A549 (cell line): Measurements from ENCODE around the gene HMSD. TPM values are rescaled to one million over a fixed set of nuclear protein-coding genes. Genes with fewer than 3 reads are reported as not detected.

ENCODE experiments used
- ATAC-seq, 2 experiments: fragments of 200-7000 bp in 1 of 2; fragments of >200 bp in 1 of 2; cut with Nextera tagmentation in 1 of 2; cut with Tn5 transposase in 1 of 2; 3 replicates each; pipeline versions ENCODE4 v1.8.0 to v1.9.1; 2018 to 2020; ENCODE audit warnings: mild to moderate bottlenecking in 1 of 2, moderate library complexity in 1 of 2
- CTCF ChIA-PET: fragments of 300-600 bp; sonication (Branson Sonifier 250); formaldehyde crosslinking; extraction: SDS; loops from one replicate; lab custom pipeline; 2021; ENCODE audit warnings: antibody characterized with exemption, inconsistent platforms; lab: Yijun Ruan, JAX
- POLR2A ChIA-PET: fragments of 350-600 bp; formaldehyde crosslinking; extraction: SDS; loops from one replicate; lab custom pipeline; 2021; ENCODE audit warnings: antibody characterized with exemption, inconsistent platforms; lab: Yijun Ruan, JAX
- DNase-seq, 2 experiments: peaks; one replicate each; pipeline versions ENCODE4 v3.0.0 to v3.0.0-alpha.2; 2011 to 2016; ENCODE audit warnings: low read depth in 1 of 2, low spot score in 1 of 2
- FAIRE-seq: peaks from 2 replicates; lab custom pipeline; 2011; peaks lifted over from hg19 to GRCh38; lab: Jason Lieb, UNC
- H3K27ac ChIP-seq, 2 experiments: fragments of >200 bp; sonication (Bioruptor Twin); formaldehyde crosslinking; 3 replicates each; pipeline ENCODE4 v1.5.1; 2016 to 2017
- H3K4me1 ChIP-seq: fragments of >200 bp; sonication (Bioruptor Twin); formaldehyde crosslinking; 3 replicates; pipeline ENCODE4 v1.6.1; 2016
- H3K4me2 ChIP-seq: fragments of >200 bp; sonication (Bioruptor Twin); formaldehyde crosslinking; 3 replicates; pipeline ENCODE4 v1.6.1; 2016
- H3K4me3 ChIP-seq: fragments of >200 bp; sonication (Bioruptor Twin); formaldehyde crosslinking; 3 replicates; pipeline ENCODE4 v1.5.1; 2016
- H3K9me3 ChIP-seq: fragments of >200 bp; sonication (Bioruptor Twin); formaldehyde crosslinking; 3 replicates; pipeline ENCODE4 v1.6.1; 2016
- CBX8 ChIP-seq: fragments of 200-600 bp; sonication (generic); IDR thresholded peaks from 2 replicates; pipeline ENCODE4 v1.6.1; 2016
- EHF ChIP-seq: fragments of 250-450 bp; sonication (Bioruptor Pico); IDR thresholded peaks from 2 replicates; pipeline ENCODE4 v1.5.0; 2020; ENCODE audit warnings: mild to moderate bottlenecking
- EHMT2 ChIP-seq: fragments of 200-600 bp; sonication (generic); IDR thresholded peaks from 2 replicates; pipeline ENCODE4 v1.6.1; 2016; ENCODE audit warnings: antibody characterized with exemption, low read depth, mild to moderate bottlenecking, moderate library complexity
- FOSB ChIP-seq: fragments of 250-450 bp; sonication (Bioruptor Pico); IDR thresholded peaks from 2 replicates; pipeline ENCODE4 v1.5.0; 2020; ENCODE audit warnings: mild to moderate bottlenecking, moderate library complexity
- FOSL2 ChIP-seq, 2 experiments: fragments of 450-650 bp in 1 of 2; fragments of >200 bp in 1 of 2; sonication (Bioruptor Twin) in 1 of 2; formaldehyde crosslinking; IDR thresholded peaks; 2 replicates each; pipeline versions ENCODE4 v1.5.0 to v1.6.1; 2016 to 2020; ENCODE audit warnings: mild to moderate bottlenecking in 1 of 2, moderate library complexity in 1 of 2
- GATA3 ChIP-seq: IDR thresholded peaks from 2 replicates; pipeline ENCODE4 v1.6.1; 2012; ENCODE audit warnings: borderline replicate concordance
- HOXB5 ChIP-seq: fragments of 250-450 bp; sonication (Bioruptor Pico); IDR thresholded peaks from 2 replicates; pipeline ENCODE4 v1.5.0; 2020; ENCODE audit warnings: mild to moderate bottlenecking, moderate library complexity
- JUN ChIP-seq, 2 experiments: fragments of >200 bp; sonication (Bioruptor Twin); formaldehyde crosslinking; IDR thresholded peaks; 2 replicates in 1 of 2; 3 replicates in 1 of 2; pipeline ENCODE4 v1.6.1; 2016 to 2017
- KDM5A ChIP-seq: fragments of 200-600 bp; sonication (generic); IDR thresholded peaks from 2 replicates; pipeline ENCODE4 v1.6.1; 2016; ENCODE audit warnings: antibody characterized with exemption, mild to moderate bottlenecking
- MYC ChIP-seq: IDR thresholded peaks from 2 replicates; pipeline ENCODE4 v1.6.1; 2012; ENCODE audit warnings: mild to moderate bottlenecking, inconsistent platforms, low read length, improper control_type of control experiment, borderline replicate concordance
- NPAS2 ChIP-seq: fragments of 250-450 bp; sonication (Bioruptor Pico); IDR thresholded peaks from 2 replicates; pipeline ENCODE4 v1.8.0; 2022; ENCODE audit warnings: mild to moderate bottlenecking, moderate library complexity, borderline replicate concordance
- RAD21 ChIP-seq, 2 experiments: fragments of >200 bp in 1 of 2; sonication (Bioruptor Twin) in 1 of 2; formaldehyde crosslinking in 1 of 2; IDR thresholded peaks in 1 of 2; conservative IDR thresholded peaks in 1 of 2; 2 replicates in 1 of 2; 3 replicates in 1 of 2; pipeline ENCODE4 v1.6.1; 2012 to 2018; ENCODE audit warnings: inconsistent platforms in 1 of 2
- RARB ChIP-seq: fragments of 250-450 bp; sonication (Bioruptor Pico); IDR thresholded peaks from 2 replicates; pipeline ENCODE4 v1.8.0; 2021; ENCODE audit warnings: mild to moderate bottlenecking, moderate library complexity
- RCOR1 ChIP-seq: fragments of 150-350 bp; IDR thresholded peaks from 2 replicates; pipeline ENCODE4 v1.6.1; 2014; ENCODE audit warnings: antibody characterized with exemption, low read length, low read depth
- RNF2 ChIP-seq: fragments of 200-600 bp; sonication (generic); IDR thresholded peaks from 2 replicates; pipeline ENCODE4 v1.6.1; 2016; ENCODE audit warnings: low read depth, mild to moderate bottlenecking, antibody characterized with exemption, moderate library complexity, borderline replicate concordance
- SMC3 ChIP-seq: fragments of >200 bp; sonication (Bioruptor Twin); formaldehyde crosslinking; IDR thresholded peaks from 3 replicates; pipeline ENCODE4 v1.6.1; 2018; ENCODE audit warnings: inconsistent platforms
- TFCP2L1 ChIP-seq: fragments of 250-450 bp; sonication (Bioruptor Pico); IDR thresholded peaks from 2 replicates; pipeline ENCODE4 v1.5.0; 2021; ENCODE audit warnings: mild to moderate bottlenecking
- ZC3H11A ChIP-seq: fragments of 450-650 bp; IDR thresholded peaks from 2 replicates; pipeline ENCODE4 v1.6.1; 2014; ENCODE audit warnings: antibody characterized with exemption, mild to moderate bottlenecking
- ZNF302 ChIP-seq: fragments of 250-450 bp; sonication (Bioruptor Pico); IDR thresholded peaks from 2 replicates; pipeline ENCODE4 v1.9.0; 2021; ENCODE audit warnings: inconsistent platforms, mild to moderate bottlenecking, moderate library complexity
- WGBS: methylation state at CpG from one replicate; pipeline ENCODE4 v1.1.6; 2017; ENCODE audit errors: missing lambda C conversion rate; 5-methylcytosine and 5-hydroxymethylcytosine counted together
- polyA plus RNA-seq, 4 experiments: library from polyadenylated mRNA; depleted of rRNA in 3 of 4; stranded (reverse); fragments of >200 nt; fragmentation: RNase III in 1 of 4; extraction: RNeasy Plus Mini Kit Qiagen cat#74134 plus additional on column Dnase treatment in 1 of 4; gene quantifications; 2 replicates in 3 of 4; 3 replicates in 1 of 4; pipeline ENCODE4 v1.2.3, GENCODE V29; 2011 to 2017
- TF ChIP-seq, protein P1 (sequence below): fragments of 200-600 bp; sonication (generic); IDR thresholded peaks from 2 replicates; pipeline ENCODE4 v1.6.1; 2016; ENCODE audit warnings: antibody characterized with exemption, mild to moderate bottlenecking, moderate library complexity
- TF ChIP-seq, protein P2 (sequence below): fragments of 450-650 bp; IDR thresholded peaks from 2 replicates; pipeline ENCODE4 v1.6.1; 2014; ENCODE audit warnings: antibody characterized with exemption
- TF ChIP-seq, protein P3 (sequence below): IDR thresholded peaks from 2 replicates; pipeline ENCODE4 v1.6.1; 2012
- TF ChIP-seq, protein P4 (sequence below): fragments of >200 bp; sonication (Bioruptor Twin); formaldehyde crosslinking; IDR thresholded peaks from 2 replicates; pipeline ENCODE4 v1.6.1; 2016
- TF ChIP-seq, protein P5 (sequence below): fragments of >200 bp; sonication (Bioruptor Twin); formaldehyde crosslinking; IDR thresholded peaks from 3 replicates; pipeline ENCODE4 v1.5.1; 2016

HMSD gene
- polyA plus RNA-seq, 2 of the 4 experiments (the other 2 are of a cell fraction), result 0.13 to 0.23 TPM

DNA sequence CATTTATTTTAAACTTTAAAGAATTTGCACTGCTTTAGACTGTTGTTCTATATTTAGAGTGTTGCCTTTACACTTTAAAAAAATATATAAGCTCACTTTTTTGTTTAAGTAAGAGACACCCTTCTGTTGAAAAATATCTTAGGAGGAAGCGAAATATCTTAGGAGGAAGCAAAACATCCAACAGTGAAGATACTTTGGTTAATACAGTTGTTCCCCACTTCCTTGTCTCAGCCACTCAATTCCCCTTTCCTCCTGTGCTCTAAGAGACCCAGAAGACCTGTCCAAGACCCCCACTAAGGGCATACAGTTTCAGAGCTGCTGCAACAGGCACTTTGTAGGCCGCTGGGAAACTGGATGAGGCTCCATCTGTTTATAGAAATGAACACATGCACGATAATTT is 26.5 kb downstream of the HMSD start:
- Histone ChIP-seq H3K27ac (no peak overlapping the region), H3K4me1 (0 out of 3 replicates have a peak, but pooled peaks cover 3% of the 10 kb centered on the region), H3K4me2 (no peak overlapping the region), H3K9me3 (no peaks in the 10 kb centered on the region), H3K4me3 (no peak overlapping the region)
- FAIRE-seq (no peak), DNase-seq (no peak), ATAC-seq (no peak)
- 46% methylated on average over 3 of the region's 3 CpGs for WGBS
- CTCF ChIA-PET, result interaction anchor here (0.6 to 2.6 kb wide), 2 partner anchors 14 to 19 kb away, joined by 3 to 13 read pairs; no protein-coding TSS in a partner anchor
- TF ChIP-seq ZNF302 (CRISPR knock-in tag), result no peak
- POLR2A ChIA-PET, result no interaction called here

DNA sequence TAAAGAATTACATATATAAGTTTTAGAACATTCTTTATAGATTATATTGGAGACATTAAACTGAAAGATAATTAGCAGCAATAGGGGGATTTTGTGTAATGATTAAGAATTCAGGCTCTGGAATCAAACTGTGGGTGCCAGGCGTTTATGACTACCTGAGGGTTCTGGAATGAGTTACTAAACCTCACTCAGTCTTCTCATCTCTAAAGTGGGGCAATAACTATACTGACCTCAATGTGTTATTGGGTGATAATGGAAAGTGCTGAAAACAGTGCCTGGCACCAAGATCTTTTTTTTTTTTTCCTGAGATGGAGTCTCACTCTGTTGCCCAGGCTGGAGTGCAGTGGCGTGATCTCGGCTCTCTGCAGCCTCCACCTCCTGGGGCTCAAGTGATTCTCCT is 27.9 kb downstream of the HMSD start:
- CTCF ChIA-PET, result interaction anchor here (1.3 to 2.1 kb wide), 2 partner anchors 8 to 18 kb away, joined by 5 to 9 read pairs; no protein-coding TSS in a partner anchor
- no peak for DNase-seq
- POLR2A ChIA-PET, result no interaction called here
- H3K4me1 ChIP-seq, result 0 out of 3 replicates have a peak, but pooled peaks cover 3% of the 10 kb centered on the region
- 69% methylated on average over 3 of the region's 3 CpGs for WGBS
- no peaks in the 10 kb centered on the region for H3K9me3 ChIP-seq
- no peak overlapping the region for H3K4me3 ChIP-seq
- FAIRE-seq, result no peak
- H3K27ac ChIP-seq, result no peak overlapping the region
- no peak overlapping the region for H3K4me2 ChIP-seq
- ATAC-seq, result no peak
- TF ChIP-seq, protein P1, sequence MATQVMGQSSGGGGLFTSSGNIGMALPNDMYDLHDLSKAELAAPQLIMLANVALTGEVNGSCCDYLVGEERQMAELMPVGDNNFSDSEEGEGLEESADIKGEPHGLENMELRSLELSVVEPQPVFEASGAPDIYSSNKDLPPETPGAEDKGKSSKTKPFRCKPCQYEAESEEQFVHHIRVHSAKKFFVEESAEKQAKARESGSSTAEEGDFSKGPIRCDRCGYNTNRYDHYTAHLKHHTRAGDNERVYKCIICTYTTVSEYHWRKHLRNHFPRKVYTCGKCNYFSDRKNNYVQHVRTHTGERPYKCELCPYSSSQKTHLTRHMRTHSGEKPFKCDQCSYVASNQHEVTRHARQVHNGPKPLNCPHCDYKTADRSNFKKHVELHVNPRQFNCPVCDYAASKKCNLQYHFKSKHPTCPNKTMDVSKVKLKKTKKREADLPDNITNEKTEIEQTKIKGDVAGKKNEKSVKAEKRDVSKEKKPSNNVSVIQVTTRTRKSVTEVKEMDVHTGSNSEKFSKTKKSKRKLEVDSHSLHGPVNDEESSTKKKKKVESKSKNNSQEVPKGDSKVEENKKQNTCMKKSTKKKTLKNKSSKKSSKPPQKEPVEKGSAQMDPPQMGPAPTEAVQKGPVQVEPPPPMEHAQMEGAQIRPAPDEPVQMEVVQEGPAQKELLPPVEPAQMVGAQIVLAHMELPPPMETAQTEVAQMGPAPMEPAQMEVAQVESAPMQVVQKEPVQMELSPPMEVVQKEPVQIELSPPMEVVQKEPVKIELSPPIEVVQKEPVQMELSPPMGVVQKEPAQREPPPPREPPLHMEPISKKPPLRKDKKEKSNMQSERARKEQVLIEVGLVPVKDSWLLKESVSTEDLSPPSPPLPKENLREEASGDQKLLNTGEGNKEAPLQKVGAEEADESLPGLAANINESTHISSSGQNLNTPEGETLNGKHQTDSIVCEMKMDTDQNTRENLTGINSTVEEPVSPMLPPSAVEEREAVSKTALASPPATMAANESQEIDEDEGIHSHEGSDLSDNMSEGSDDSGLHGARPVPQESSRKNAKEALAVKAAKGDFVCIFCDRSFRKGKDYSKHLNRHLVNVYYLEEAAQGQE, result no peak
- TF ChIP-seq, protein P2, sequence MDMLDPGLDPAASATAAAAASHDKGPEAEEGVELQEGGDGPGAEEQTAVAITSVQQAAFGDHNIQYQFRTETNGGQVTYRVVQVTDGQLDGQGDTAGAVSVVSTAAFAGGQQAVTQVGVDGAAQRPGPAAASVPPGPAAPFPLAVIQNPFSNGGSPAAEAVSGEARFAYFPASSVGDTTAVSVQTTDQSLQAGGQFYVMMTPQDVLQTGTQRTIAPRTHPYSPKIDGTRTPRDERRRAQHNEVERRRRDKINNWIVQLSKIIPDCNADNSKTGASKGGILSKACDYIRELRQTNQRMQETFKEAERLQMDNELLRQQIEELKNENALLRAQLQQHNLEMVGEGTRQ, result no peak
- TF ChIP-seq FOSB (CRISPR knock-in tag) (no peak), RARB (CRISPR knock-in tag) (no peak), EHF (CRISPR knock-in tag) (no peak), RCOR1 (no peak), ZC3H11A (no peak), ZNF302 (CRISPR knock-in tag) (no peak), CBX8 (no peak), FOSL2 (IDR thresholded peaks at IDR 0.05) (no peak), FOSL2 (CRISPR knock-in tag; IDR thresholded peaks at IDR 0.05) (no peak), TFCP2L1 (CRISPR knock-in tag) (no peak), JUN (IDR thresholded peaks at IDR 0.05) (no peak), MYC (no peak), EHMT2 (no peak), RNF2 (no peak), NPAS2 (no peak)
- TF ChIP-seq, protein P3, sequence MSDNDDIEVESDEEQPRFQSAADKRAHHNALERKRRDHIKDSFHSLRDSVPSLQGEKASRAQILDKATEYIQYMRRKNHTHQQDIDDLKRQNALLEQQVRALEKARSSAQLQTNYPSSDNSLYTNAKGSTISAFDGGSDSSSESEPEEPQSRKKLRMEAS, result no peak

DNA sequence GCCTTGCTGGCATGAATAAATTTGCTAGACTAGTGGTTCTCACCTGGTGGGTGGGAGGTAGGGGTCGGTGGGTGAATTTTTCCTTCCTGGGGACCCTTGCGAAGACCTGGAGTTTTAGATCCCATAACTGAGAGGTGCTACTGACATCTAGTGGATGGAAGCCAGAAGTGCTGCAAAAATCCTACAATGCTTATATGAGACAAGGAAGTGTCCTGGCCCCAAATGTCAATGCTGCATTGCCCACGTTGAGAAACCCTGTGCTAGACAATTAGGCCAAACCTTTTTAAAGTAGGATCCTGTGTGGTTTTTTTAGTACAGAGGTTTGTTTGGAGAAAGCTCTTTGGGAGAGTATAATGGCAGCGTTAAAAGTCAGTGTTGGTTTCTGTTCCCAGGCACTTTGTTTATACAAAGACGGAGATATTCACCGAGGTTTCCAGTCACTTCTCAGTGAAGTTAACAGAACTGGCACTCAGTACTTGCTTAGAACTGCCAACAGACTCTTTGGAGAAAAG is 30.4 kb downstream of the HMSD start:
- TF ChIP-seq NPAS2 (no peak), RAD21 (conservative IDR thresholded peaks at IDR 0.05 in 1 of 2, IDR thresholded peaks at IDR 0.05 in 1 of 2) (peak; percentile 59 to 66), RNF2 (no peak), GATA3 (no peak), HOXB5 (no peak), JUN (IDR thresholded peaks at IDR 0.05) (no peak), SMC3 (peak; percentile 28; the same call in 1 of the 3 replicates), TFCP2L1 (CRISPR knock-in tag) (no peak), KDM5A (no peak), EHF (CRISPR knock-in tag) (no peak)
- TF ChIP-seq, protein P4, sequence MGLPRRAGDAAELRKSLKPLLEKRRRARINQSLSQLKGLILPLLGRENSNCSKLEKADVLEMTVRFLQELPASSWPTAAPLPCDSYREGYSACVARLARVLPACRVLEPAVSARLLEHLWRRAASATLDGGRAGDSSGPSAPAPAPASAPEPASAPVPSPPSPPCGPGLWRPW, result no peak
- TF ChIP-seq, protein P5, sequence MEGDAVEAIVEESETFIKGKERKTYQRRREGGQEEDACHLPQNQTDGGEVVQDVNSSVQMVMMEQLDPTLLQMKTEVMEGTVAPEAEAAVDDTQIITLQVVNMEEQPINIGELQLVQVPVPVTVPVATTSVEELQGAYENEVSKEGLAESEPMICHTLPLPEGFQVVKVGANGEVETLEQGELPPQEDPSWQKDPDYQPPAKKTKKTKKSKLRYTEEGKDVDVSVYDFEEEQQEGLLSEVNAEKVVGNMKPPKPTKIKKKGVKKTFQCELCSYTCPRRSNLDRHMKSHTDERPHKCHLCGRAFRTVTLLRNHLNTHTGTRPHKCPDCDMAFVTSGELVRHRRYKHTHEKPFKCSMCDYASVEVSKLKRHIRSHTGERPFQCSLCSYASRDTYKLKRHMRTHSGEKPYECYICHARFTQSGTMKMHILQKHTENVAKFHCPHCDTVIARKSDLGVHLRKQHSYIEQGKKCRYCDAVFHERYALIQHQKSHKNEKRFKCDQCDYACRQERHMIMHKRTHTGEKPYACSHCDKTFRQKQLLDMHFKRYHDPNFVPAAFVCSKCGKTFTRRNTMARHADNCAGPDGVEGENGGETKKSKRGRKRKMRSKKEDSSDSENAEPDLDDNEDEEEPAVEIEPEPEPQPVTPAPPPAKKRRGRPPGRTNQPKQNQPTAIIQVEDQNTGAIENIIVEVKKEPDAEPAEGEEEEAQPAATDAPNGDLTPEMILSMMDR, result peak; percentile 70
- Histone ChIP-seq H3K9me3 (no peaks in the 10 kb centered on the region), H3K27ac (peak overlapping the region; percentile 30 to 57; a peak in 2 of 6 replicates), H3K4me3 (no peak overlapping the region; the same call in 2 of the 3 replicates), H3K4me2 (peak overlapping the region; percentile 68), H3K4me1 (0 out of 3 replicates have a peak, but pooled peaks cover 3% of the 10 kb centered on the region)
- ChIA-PET CTCF (interaction anchor here (0.8 to 2.0 kb wide), 6 partner anchors 8 to 43 kb away, joined by 3 to 7 read pairs (median 3); no protein-coding TSS in a partner anchor), POLR2A (no interaction called here)
- WGBS, result 33% methylated on average over 6 of the region's 6 CpGs
- ATAC-seq (peak in 1 of 2 experiments; percentile 87; a peak in 4 of 6 replicates), DNase-seq (peak; percentile 36 to 55), FAIRE-seq (no peak)
